Testis (tissue), 3 donors: ENCODE data around the gene TRMT2A. TPM values are rescaled to one million over a fixed set of nuclear protein-coding genes. Genes with fewer than 3 reads are reported as not detected.

Experiments
- DNase-seq: peaks from one replicate; pipeline ENCODE4 v3.0.0-alpha.2; 2019
- H3K27ac ChIP-seq, 2 donors: fragments of 200-600 bp; sonication (generic); one replicate each; pipeline ENCODE4 v1.5.1; 2019
- H3K27me3 ChIP-seq: fragments of 200-600 bp; sonication (generic); one replicate; pipeline ENCODE4 v1.5.1; 2019
- H3K36me3 ChIP-seq: fragments of 200-600 bp; sonication (generic); one replicate; pipeline ENCODE4 v1.5.1; 2017; ENCODE audit warnings: low read depth; ENCODE audit errors: missing control alignments
- H3K4me1 ChIP-seq: fragments of 200-600 bp; sonication (generic); one replicate; pipeline ENCODE4 v1.5.1; 2019
- H3K4me3 ChIP-seq, 2 donors: fragments of 200-600 bp; sonication (generic); one replicate each; pipeline ENCODE4 v1.5.1; 2017 to 2019
- H3K9me3 ChIP-seq: fragments of 200-600 bp; sonication (generic); one replicate; pipeline ENCODE4 v1.5.1; 2017
- POLR2A ChIP-seq: fragments of 450-650 bp; IDR thresholded peaks from one replicate; pipeline ENCODE4 v1.6.1; 2017; ENCODE audit warnings: antibody characterized with exemption, mild to moderate bottlenecking, moderate library complexity
- WGBS, 2 donors: methylation state at CpG; one replicate each; pipeline ENCODE4 v1.1.5; 2018; 5-methylcytosine and 5-hydroxymethylcytosine counted together
- intact Hi-C: fragments of 100-400 bp; cut with DNase I; formaldehyde crosslinking; loops from one replicate; pipeline ENCODE4 v1.15.1; 2023; ENCODE audit warnings: low total_unique reads
- polyA plus RNA-seq: library from polyadenylated mRNA; stranded (reverse); fragments of 350-450 nt; fragmentation: Illumina TruSeq; extraction: RNeasy Lipid Tissue Mini Kit (QIAGEN cat#74804); gene quantifications from one replicate; pipeline ENCODE4 v1.2.3, GENCODE V29; 2014; ENCODE audit warnings: low read depth, low replicate concordance; ENCODE audit not compliant: insufficient read depth
- total RNA-seq, 2 donors: library from RNA; depleted of rRNA; stranded (reverse); fragments of >200 nt; gene quantifications; one replicate each; pipeline ENCODE4 v1.2.3, GENCODE V29; 2016
- TF ChIP-seq, protein P1 (sequence below), 3 experiments: fragments of 450-650 bp in 2 of 3; fragments of 200-600 bp in 1 of 3; sonication (generic) in 1 of 3; IDR thresholded peaks; one replicate each; pipeline ENCODE4 v1.5.1; 2016 to 2019; ENCODE audit warnings: antibody characterized with exemption in 3 of 3, mild to moderate bottlenecking in 2 of 3, moderate library complexity in 1 of 3

TRMT2A gene
- total and polyA plus RNA-seq, 3 donors from 2014 or later = 82.7 to 122 (median 97.2) TPM

GRCh38 chr22:20154602-20155187 is 37.7 kb upstream of the TRMT2A start:
- Histone ChIP-seq H3K9me3 (no peaks in the 10 kb centered on the region), H3K4me1 (peaks cover 4% of the 10 kb centered on the region), H3K36me3 (no peaks in the 10 kb centered on the region), H3K4me3 (no peak overlapping the region), H3K27ac (no peak overlapping the region), H3K27me3 (no peaks in the 10 kb centered on the region)
- 51% methylated on average over 14 of the region's 14 CpGs; no CpG with 5 or more reads in 1 of the 2 donors for WGBS, 2 donors
- TF ChIP-seq, protein P1, sequence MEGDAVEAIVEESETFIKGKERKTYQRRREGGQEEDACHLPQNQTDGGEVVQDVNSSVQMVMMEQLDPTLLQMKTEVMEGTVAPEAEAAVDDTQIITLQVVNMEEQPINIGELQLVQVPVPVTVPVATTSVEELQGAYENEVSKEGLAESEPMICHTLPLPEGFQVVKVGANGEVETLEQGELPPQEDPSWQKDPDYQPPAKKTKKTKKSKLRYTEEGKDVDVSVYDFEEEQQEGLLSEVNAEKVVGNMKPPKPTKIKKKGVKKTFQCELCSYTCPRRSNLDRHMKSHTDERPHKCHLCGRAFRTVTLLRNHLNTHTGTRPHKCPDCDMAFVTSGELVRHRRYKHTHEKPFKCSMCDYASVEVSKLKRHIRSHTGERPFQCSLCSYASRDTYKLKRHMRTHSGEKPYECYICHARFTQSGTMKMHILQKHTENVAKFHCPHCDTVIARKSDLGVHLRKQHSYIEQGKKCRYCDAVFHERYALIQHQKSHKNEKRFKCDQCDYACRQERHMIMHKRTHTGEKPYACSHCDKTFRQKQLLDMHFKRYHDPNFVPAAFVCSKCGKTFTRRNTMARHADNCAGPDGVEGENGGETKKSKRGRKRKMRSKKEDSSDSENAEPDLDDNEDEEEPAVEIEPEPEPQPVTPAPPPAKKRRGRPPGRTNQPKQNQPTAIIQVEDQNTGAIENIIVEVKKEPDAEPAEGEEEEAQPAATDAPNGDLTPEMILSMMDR (IDR thresholded peaks at IDR 0.05) = no peak
- no peak for TF ChIP-seq POLR2A
- intact Hi-C loops = loop anchor here (5.0 kb wide), 2 partner anchors 113 to 128 kb away; partner anchors contain the start of gene RTN4R
- DNase-seq = no peak

- 44 to 64% methylated on average over 13 to 16 of the region's 16 CpGs for WGBS, 2 donors
- Histone ChIP-seq H3K36me3 (no peaks in the 10 kb centered on the region), H3K27ac (no peak overlapping the region), H3K9me3 (no peaks in the 10 kb centered on the region), H3K4me3 (no peak overlapping the region), H3K4me1 (peaks cover 4% of the 10 kb centered on the region), H3K27me3 (no peaks in the 10 kb centered on the region)
- no peak for TF ChIP-seq POLR2A
- DNase-seq = no peak
- intact Hi-C loops = no loop called here
These were observed 36.9 kb upstream of the TRMT2A start for GRCh38 chr22:20153945-20154344.

DNA sequence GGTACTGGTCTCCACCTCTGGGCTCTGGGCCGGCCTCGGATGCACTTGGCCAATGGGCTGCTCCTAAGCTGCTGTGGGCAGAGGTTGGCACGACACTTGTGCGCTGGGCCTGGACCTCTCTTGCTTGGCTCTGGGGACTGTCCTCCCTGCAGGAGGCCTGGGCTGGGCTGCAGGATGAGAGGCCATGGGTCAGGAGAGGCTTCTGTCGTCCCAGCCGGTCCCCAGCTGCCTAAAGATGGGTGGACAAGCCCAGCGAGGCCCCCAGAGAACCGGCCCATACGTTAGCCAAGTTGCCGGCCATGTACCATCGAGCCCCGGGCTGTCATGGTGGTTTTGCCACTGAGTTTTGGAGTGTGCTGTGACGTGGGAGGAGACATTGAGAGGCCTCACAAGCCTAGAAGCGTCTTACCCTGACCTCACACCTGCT is 35.5 kb upstream of the TRMT2A start:
- Histone ChIP-seq H3K4me1 (peaks cover 4% of the 10 kb centered on the region), H3K36me3 (no peaks in the 10 kb centered on the region), H3K27ac (no peak overlapping the region), H3K9me3 (no peaks in the 10 kb centered on the region), H3K27me3 (no peaks in the 10 kb centered on the region), H3K4me3 (no peak overlapping the region)
- 88% methylated on average over 14 of the region's 14 CpGs; no CpG with 5 or more reads in 1 of the 2 donors for WGBS, 2 donors
- no peak for DNase-seq
- intact Hi-C loops = no loop called here
- TF ChIP-seq, protein P1 (IDR thresholded peaks at IDR 0.05) = no peak
- no peak for TF ChIP-seq POLR2A

- no peak for DNase-seq
- Histone ChIP-seq H3K4me3 (no peak overlapping the region), H3K27me3 (no peaks in the 10 kb centered on the region), H3K36me3 (no peaks in the 10 kb centered on the region), H3K4me1 (peaks cover 4% of the 10 kb centered on the region), H3K9me3 (no peaks in the 10 kb centered on the region), H3K27ac (no peak overlapping the region)
- intact Hi-C loops = no loop called here
- 90% methylated on average over 4 of the region's 4 CpGs for WGBS, 2 donors
- TF ChIP-seq, protein P1 (IDR thresholded peaks at IDR 0.05) = no peak
- TF ChIP-seq POLR2A = no peak
These were observed 34.2 kb upstream of the TRMT2A start for GRCh38 chr22:20151276-20151588.

DNA sequence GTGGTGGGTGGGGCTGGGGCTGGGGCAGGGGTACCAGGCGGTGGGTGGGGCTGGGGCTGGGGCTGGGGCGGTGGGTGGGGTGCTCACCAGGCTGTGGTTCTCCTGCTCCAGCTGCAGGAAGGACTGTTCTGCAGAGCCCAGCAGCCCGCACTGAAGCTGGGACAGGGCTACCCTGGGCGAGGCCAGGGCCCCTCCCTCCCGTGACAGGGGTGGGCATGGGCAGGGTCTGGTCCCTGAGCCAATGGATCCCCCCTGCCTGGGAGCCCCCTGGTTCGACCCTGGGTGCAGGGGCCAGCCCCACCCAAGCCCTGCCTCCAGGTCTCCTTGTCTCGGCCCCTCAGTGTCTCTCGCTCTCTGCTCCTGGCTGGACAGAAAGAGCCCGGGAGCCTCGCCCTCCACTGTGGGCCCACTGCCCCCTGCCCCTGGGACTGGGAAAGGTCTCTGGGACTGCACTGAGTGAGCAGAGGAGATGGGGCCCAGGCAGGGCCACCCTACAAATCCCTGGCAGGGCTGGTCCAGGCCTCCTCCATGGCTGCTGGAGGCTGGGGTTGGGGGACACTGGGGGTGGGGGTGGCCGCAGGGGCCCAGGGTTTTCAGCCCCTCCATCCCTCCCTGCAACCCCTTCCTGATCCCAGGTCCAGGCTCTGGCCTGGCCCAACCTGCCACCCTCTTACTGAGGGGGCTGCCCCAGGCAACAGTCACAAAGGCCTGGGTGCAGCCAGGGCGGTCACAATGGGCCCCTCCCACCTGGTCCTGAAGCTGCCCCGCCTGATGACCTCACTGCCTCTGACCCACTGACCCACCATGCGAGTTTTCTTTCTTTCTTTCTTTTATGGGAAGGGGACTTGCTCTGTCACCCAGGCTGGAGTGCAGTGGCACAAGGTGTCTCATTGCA is 33.6 kb upstream of the TRMT2A start, which contains the start of gene CCDC188:
TSS of gene CCDC188 (minus strand) at position 675 of the 895 bp plus-strand sequence. CDS start at position 606, 69 bp downstream.
- no peak for DNase-seq
- Histone ChIP-seq H3K36me3 (no peaks in the 10 kb centered on the region), H3K27ac (no peak within 1 kb of the TSS), H3K4me3 (no peak within 1 kb of the TSS), H3K4me1 (peaks cover 4% of the 10 kb centered on the region), H3K27me3 (no peaks in the 10 kb centered on the region), H3K9me3 (no peaks in the 10 kb centered on the region)
- WGBS, 2 donors = 88% methylated on average over 3 to 13 of the region's 14 CpGs
- intact Hi-C loops = no loop called here
- TF ChIP-seq, protein P1 (IDR thresholded peaks at IDR 0.05) = no peak
- no peak for TF ChIP-seq POLR2A
